Inflammatory macrophage treated with lipopolysaccharide for 4 hours (primary cell): Measurements from ENCODE around the gene RASSF3.
A peak's percentile ranks its signal among the peaks of the same experiment; 100 is the strongest.
"Not testable (repeated sequence)": the region's sequence is repeated elsewhere in the genome, so short reads cannot be mapped to it uniquely, and the experiment has no call there.

Experiments
- DNase-seq: peaks from one replicate; pipeline ENCODE4 v3.0.0-alpha.2; 2020

Gene RASSF3

DNA sequence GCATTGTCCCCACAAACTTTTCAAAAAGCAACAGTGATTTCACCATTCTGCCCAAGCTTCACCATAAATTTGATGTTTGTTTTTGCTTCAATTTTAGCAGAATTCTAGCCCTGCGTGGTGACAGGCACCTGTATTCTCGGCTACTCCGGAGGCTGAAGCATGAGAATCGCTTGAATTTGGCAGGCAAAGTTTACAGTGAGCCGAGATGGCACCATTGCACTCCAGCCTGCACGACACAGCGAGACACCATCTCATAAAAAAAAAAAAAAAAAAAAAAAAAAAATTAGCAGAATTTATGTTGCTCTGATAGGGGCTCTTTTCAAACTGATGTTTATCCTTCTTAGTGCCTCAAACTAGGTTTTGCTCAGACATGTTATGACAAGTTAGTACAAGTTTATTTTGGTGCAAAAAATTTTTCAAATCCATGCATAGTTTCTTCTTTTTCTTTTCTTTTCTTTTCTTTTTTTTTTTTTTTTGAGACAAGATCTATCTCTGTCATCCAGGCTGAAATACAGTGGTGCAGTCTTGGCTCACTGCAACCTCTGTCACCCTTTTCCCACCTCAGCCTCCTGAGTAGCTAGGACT lies 24.3 kb downstream of the RASSF3 start:
- no peak for DNase-seq

DNA sequence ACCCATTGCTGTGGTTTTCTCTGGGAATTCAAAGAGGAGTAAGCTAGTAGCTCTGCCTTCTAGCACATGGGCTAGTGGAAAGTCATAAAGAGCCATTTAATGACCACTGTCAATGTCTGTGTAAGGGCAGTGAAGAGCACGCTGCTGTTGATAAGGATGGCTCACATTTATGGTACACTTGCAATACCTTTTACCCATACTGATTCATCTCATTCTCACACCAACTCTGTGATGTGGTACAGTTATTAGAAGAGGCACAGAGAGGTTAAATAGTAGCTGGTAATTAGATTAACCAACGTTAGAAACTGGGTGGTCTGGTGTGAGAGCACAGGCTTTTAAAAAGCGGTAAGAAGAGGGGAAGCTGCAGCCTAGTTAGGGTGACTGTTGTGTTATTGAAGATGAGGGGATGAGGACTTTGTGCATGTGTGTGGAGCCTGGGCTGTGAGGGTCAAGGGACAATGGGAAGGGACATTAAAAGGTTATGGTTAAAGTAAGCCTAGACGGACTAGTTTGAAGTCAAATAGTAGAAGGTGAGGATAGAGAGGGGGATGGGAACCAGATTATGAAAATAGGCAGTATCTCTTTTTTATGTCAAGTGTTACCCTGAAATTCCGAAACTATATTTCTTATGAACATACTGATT lies 25.2 kb downstream of the RASSF3 start:
- no peak for DNase-seq

DNA sequence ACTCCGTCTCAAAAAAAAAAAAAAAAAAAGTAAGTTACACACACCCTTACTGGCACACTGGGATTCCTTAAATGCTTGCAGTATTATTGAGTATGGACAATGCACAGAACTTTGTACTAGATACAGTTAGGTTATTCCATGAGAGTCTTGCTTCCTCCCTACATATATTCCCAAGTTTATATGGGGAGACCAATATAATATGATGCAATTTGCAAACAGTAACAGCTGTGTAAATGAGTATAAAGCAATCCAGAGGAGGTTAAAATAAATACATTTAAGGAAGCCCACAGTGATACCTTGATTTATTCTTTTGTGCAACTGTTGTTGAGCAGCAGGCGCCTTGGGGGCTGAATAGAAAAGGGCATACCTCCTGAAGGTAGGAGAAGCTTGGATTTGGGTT lies 26.6 kb downstream of the RASSF3 start:
- no peak for DNase-seq

DNA sequence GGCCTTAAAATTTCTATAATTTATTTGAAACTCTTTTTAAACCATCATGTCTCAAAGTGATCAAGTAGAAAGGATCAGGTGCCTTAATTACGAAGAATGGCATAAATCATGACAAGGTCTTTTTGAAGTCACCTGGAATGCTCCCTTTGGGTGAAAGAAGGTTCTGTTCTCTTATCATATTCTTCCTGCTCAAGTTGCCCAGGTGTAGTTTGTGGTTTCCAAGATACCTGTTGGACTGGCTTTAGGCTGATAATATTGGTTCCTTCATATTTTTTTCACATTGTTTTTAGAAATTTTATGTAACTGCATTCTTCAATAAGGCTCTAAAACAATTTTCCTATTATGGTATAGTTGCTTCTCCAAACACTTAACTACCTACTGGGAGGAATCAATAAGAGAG lies 29.2 kb downstream of the RASSF3 start:
- DNase-seq, result no peak

DNA sequence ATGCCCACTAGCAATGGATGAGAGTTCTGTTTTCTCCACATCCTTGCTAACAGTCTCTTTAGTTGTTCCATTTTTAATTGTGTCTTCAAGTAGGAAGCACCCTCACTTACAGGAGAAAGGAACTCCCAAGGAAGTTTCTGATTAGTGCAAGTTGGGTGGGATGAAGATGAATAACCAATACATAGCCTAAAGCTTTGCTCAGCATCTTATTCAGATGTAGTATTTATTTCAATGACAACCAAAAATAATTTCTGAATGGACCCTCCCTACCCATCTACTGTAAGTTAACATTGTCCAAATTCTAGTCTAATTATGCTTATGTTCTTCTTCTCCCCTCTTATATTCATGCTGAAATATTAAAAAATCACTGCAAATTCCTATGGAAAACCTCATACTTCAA lies 36.0 kb downstream of the RASSF3 start:
- DNase-seq, result no peak

DNA sequence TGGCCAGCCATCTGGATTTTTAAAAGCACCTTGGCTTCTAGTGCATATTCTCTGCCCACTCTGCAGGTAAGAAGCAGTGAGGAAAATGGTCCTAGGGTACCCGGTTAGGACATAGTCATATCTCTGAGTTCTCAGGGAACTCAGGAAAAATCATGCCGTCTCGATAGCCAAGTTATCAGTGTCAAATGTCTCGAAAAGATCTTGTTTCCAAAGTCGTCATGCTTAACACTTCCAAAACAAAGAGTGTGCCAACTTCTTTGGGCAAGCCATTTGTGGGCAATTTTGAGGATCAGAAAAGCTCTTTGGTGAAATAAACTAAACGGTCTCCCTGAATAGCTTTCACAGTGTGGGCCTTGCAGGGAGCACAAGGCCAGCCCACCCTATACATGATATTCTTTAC lies 39.2 kb downstream of the RASSF3 start:
- DNase-seq, result no peak

DNA sequence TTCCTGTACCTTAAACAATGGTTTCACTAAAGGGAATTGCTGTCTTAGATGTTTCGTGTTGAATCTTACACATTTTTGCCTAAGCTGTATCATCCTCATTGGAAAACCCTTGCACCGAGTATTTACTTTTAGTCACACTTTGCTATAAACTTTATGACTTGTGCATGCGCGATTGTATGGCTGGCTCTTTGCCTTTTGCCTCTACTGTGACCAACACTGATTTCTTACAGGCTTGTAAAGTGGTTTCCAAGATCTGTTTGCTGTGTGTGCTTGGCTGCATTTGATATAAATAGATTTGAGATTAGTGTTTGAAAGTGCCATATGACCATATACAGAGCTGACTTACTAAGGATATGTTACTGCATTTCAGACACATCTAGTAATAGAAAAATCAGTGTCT lies 40.5 kb downstream of the RASSF3 start:
- no peak for DNase-seq

DNA sequence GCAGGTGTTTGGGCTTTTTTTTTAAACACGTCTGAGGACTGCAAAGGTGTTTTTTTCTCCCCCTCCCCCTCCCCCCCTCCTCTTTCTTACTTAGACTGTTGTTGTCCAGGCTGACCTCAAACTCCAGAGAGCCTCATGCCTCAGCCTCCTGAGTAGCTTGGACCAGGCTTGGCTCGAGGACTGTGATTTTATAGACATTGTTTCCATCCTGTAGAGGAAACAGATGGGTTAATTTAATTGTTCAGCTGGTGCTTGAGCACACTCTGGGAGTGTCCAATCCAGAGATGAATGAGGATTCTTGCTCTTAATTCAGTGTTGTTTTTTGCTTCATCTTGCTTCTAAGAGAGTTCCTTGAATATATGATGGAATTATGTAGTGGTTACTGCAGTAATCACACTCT lies 42.1 kb downstream of the RASSF3 start:
- DNase-seq, result no peak

DNA sequence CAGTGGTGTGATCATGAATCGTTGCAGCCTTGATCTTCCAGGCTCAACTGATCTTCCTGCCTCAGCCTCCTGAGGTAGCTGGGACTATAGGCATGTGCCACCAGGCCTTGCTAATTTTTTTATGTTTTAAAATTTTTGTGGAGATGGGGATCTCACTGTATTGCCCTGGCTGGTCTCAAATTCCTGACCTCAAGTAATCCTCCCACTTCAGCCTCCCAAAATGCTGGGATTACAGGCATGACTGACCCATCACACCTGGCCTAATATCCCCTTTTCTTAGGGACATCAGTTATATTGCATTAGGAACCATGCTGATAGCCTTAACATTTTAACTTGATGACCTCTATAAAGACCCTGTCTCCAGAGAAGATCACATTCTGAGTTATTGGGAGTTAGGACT lies 42.8 kb downstream of the RASSF3 start:
- DNase-seq, result no peak

DNA sequence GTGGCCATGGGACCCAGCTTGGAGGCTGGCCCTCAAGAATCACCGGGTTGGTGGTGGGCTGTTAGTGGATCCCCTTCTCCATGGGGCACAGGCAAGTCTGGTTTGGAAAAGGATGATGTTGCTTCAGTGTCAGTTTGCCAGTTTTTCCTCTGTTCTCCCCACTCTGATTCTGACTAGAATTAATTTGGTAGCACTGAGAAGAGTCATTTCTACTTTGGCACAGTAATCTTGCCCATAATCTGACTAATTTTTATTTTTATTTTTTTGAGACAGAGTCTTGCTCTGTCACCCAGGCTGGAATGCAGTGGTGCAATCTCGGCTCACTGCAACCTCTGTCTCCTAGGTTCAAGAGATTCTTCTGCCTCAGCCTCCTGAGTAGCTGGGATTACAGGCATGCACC lies 43.6 kb downstream of the RASSF3 start:
- not testable (repeated sequence) for DNase-seq

DNA sequence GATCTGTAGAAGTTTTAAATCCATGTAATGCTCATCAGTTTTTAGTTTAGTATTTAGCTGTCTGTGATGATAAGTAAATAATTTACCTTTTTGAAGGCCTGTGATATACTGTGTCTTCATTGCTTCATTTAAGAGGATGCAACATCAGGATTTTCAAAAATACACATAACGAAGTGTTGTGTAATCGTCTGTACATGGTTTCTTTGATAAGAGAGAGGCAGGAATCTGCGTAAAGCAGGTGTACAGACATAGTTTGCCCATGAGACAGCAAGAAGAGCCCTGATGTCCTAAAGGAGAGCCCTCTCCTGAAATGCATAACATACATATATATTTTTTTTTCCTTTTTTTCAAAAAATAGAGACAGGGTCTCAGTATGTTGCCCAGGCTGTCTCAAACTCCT lies 44.8 kb downstream of the RASSF3 start:
- DNase-seq, result no peak

DNA sequence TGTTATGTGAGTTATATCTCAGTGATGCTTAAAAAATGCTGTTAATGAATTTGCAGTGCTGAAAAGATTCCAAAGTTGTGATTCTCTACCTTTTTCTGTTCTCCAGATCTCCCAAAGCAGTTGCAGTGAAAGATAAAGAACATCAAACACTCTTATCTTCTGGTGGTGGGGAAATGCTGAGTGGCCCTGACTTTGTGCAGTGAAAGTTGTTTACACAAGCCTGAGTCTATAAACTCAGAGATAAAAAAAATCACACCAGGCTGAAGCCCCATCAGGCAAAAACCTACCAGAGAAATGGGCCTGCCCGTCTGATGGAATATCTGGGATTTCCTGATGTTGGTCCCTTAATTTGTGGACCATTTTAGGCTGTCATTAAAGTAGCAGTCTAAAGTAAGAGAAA lies 46.1 kb downstream of the RASSF3 start:
- DNase-seq, result no peak

DNA sequence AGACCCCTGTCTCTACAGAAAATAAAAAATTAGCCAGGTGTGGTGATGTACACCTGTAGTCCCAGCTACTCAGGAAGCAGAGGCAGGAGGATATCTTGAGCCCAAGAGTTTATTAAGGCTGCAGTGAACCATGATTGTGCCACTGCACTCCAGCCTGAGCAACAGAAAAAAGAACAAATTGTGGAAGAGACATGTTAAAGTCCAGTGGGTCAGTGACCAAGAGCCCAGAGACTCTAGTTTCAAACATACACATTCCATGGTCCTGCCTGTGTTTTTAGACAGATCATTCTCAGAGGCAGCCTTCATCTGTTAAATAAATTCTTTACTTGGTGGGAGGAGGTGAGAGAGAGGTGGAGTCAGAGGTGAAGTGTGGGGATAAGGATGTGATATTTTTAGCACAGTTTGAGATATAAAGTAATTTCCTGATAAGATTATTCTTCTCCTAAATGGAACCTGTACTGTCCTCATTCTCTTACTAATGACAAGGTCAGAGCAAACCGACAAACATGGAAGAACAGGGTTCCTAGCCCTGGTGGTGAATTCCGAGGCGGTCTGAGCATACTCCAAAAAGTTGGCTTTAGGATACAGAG lies 48.7 kb downstream of the RASSF3 start:
- DNase-seq, result no peak

DNA sequence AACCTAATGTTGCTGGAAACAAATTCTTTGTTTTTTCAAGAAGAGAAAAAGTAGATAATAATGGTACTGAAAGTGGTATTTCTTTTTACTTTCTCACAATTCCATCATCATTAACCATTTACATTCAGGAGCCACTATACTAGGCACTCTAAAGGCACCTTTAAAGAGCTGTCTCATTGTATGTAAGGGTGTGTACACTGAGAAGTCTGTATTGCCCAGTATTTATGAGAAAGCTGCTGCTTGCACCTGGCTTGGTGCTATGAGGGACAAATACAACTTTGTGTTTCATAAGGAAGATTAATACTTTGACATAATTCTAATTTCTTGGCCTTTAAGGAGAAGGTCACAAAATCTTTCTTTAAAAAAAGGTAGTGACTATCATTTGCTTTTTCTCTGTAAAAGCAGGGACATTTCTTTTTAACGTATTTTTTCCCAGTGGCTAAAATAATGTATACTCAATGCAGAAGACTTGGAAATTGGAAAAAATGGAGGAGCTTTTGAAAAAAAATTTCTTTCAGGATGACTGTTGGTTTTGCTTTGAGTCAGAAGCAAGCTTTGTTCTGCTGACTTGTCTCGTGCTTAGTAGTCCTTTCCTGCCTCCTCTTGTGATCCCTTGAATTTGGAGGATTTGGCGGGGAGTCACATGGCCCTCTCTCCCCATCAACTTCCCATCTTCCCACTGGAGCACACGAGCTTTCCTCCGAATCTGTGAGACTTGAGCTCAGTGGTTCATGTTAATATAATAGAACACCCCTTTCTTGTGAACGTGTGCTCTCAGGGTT lies 50.1 kb downstream of the RASSF3 start:
- no peak for DNase-seq

DNA sequence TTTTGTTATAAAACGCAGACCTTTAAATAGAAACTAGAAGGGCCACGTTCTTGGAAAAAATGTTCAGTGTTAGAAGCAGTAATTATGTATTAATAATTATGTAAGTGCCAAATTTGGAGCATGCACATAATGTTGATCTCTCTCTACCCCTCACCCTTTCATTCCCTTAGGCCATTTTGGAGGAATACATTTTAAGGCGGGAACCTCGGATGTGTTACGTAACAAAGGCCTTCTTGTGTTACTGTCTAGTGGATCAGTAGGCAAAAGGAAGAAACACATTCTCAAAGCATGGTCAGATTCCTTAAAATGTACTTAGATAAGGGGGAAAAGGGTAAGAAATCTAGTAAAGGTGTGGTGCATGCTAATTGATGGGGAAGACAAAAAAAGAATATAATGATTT lies 52.7 kb downstream of the RASSF3 start:
- no peak for DNase-seq

DNA sequence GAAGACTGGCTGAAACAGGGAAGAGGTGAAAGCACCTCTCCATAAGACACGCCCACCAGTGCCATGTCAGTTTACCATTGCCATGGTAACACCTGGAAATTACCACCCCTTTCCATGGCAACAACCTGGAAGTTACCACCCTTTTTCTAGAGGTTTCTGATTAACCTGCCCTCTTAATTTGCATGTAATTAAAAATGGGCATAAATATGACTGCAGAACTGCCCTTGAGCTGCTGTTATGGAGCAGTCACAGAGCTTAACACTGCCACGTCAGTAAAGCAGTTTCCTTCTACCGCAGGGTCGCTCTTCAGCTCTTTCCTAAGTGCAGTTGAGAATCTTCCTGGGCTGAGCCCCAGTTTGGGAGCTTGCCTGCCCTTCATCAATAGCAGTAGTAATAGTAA lies 55.2 kb downstream of the RASSF3 start:
- DNase-seq, result no peak

DNA sequence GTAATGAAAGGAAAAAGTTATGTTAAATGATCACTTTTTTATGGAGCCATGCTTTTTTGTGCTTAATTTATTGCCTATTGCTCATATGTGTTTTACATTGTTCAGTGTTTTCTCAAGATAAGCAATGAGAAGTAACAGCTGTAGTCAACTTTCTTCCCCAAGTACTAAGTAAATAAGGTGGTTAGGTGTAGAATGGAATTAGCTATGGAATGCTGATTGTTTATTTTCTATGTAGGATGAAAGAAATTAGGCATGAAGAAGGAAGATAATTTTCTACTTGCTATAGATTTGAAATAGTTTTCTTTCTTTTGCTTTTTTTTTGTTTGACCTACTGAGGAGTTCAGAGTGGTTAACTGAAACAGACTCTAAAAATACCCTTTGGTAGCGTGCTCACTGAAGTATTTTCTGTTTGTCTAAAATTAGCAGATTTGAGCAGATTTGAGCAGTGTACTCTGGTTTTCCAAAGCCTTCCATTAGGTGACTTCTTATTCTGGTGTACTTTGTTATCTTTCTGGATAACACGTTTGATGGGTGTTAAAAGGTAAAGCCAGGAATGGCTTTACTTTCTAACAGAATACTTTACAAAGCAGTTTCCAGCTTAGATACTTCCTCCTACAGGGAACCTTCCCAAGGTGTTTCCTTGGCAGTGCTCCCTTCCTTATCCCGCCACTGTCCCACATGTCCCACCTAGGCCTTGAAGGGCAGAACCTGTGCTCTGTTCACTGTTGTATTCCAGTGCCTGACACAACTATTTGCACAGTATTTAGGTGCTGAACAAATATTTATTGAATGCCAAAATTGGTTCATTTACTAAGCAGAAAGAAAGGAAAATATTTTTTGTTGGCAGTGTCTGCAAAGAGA lies 56.0 kb downstream of the RASSF3 start:
- DNase-seq, result no peak

DNA sequence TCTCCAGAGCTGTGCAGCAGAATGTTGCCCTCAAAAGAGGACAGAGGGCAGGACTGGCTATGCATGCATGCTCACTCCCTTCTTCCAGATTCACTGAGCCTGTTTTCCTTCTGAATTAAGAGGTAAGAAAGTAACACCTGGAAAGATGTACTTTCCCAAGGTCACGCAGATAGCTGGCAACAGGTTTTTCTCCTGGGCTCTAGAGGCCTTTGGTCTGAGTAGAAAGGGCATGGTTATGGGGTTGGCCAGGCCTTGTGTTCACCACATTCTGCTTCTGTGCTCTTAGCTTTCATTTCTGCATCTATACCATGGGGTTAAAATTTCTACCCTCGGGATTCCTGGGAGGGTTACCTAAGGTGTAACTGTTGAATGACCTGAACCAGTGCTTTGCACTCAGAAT lies 57.5 kb downstream of the RASSF3 start:
- no peak for DNase-seq

DNA sequence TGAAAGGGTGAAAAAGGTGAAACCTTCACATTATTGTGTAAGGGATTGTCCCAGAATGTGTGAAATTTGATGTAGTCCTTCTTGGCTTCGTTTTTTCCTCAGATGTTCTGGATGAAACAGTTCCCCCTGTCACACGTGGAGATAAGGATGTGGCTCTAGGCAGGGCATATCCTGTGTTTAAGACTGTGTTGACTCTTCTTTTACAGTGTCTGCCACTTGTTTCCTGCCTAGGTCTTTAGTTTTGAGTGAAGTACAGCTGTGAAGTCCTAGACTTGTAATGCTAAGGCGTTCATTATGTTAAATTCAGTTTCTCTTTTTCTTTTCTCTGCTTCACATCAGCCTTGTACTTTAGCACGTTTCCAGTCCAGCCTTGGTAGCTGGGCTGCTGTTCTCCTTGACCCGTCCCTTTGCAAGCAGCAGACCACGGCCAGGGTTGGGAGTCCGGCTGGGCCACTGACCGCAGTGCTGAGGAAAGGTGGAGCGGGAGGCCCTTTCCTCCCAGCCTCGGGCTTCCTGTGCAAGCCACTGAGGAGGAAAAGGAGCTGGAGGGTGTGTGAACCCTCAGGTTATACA lies 59.1 kb downstream of the RASSF3 start:
- peak; percentile 33 for DNase-seq

DNA sequence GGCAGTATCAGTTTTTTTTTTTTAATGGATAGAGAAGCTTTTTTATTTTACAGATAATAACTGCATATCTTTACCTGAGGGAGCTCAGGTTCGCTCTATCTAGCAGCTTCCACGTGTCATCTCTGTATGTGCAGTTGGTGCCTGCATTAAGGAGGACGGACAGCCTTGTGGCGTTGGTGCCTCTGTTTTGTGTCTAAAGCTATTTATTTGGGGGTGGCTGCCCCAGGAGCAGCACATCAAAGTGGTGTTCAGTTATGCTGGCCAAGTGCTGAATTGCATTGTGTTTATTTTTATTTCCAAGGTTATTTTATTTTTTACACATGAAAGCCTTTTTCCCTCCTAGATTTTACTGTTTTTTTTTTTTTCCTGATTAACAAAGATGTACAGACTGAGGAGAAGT lies 59.7 kb downstream of the RASSF3 start:
- no peak for DNase-seq

DNA sequence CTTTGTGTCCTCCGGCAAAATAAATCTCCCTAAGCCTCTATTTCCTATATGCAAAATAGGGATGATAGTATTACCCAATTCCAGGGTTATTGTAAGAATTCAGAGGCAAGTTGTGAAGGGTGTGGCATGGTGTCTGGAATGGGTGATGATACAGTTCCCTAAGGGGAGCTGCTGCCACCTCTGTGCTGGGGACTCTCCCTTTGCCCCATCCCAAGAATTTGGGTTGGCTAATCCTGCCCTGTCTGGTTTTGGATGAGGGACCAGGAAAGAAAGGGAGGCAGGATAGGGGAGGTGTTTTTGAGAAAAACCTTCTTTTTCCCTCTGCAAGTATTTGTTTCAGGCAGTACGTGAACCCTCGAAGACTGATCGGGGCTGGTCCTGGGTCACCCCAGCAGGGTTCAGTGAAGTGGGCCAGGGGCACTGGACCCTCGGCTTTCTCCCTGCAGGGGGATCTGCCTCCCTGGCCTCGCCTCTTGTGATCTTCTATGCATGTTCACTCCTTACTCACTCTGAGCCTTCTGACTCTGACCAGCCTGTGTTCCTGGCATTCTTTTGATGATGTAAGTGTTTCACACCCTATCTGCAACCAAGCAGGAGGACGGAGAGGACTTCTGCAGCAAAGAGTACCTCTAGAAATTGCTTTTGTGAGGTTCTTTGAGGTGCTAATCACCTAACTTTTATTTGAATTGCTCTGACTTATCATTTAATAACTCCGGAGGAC lies 60.8 kb downstream of the RASSF3 start:
- peak; percentile 64 for DNase-seq

DNA sequence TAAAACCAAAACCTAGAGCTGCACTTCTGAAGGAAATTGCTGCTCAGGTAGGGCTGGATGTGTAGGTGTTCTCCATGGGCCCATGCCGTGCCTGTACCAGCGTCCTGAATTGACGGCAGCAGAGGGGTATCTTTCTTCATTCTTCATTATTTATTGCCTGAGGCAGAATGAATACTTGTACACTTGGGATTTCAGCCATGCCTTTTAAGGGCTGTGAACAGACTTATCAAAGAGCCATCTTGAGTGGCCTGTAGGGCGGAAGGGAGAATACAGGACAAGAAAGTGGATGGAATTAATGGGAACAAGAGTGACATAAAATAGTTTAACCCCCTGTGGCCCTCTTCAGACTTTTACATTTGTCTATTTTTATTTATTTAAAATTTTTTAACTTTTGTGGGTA lies 61.4 kb downstream of the RASSF3 start:
- no peak for DNase-seq
